GM23338 (cell line): Measurements from ENCODE around the gene SLC2A8. TPM values are rescaled to one million over a fixed set of nuclear protein-coding genes. Genes with fewer than 3 reads are reported as not detected.
A peak's percentile ranks its signal among the peaks of the same experiment; 100 is the strongest.

Experiments used
- ATAC-seq: fragments of 200-7000 bp; cut with Tn5 transposase; 3 replicates; pipeline ENCODE4 v1.9.1; 2020
- DNase-seq: peaks from one replicate; pipeline ENCODE4 v3.0.0-alpha.2; 2015; ENCODE audit warnings: low spot score
- H2AFZ ChIP-seq: fragments of 200-600 bp; sonication (generic); 2 replicates; pipeline ENCODE4 v1.8.0; 2016; ENCODE audit warnings: antibody characterized with exemption, mild to moderate bottlenecking, moderate library complexity
- H3F3A ChIP-seq: fragments of 200-600 bp; sonication (generic); replicated peaks from 2 replicates; pipeline ENCODE4 v1.8.0; 2017; ENCODE audit warnings: antibody characterized with exemption, mixed run types, low read depth
- H3K27ac ChIP-seq: fragments of 200-600 bp; sonication (generic); 2 replicates; pipeline ENCODE4 v1.6.1; 2016; ENCODE audit warnings: low read depth
- H3K27me3 ChIP-seq: fragments of 200-600 bp; sonication (generic); 2 replicates; pipeline ENCODE4 v1.8.0; 2016; ENCODE audit warnings: mild to moderate bottlenecking, mixed run types, moderate library complexity; ENCODE audit not compliant: insufficient read depth
- H3K36me3 ChIP-seq: fragments of 200-600 bp; sonication (generic); 2 replicates; pipeline ENCODE4 v1.8.0; 2016; ENCODE audit warnings: mild to moderate bottlenecking; ENCODE audit not compliant: insufficient read depth
- H3K4me1 ChIP-seq: fragments of 200-600 bp; sonication (generic); 2 replicates; pipeline ENCODE4 v1.8.0; 2016; ENCODE audit warnings: mild to moderate bottlenecking, moderate library complexity; ENCODE audit not compliant: insufficient read depth
- H3K4me2 ChIP-seq: fragments of 200-600 bp; sonication (generic); 2 replicates; pipeline ENCODE4 v1.7.1; 2017; ENCODE audit warnings: mixed run types
- H3K4me3 ChIP-seq: fragments of 200-600 bp; sonication (generic); 2 replicates; pipeline ENCODE4 v1.6.1; 2016; ENCODE audit warnings: mixed run types
- H3K79me2 ChIP-seq: fragments of 200-600 bp; sonication (generic); replicated peaks from 2 replicates; pipeline ENCODE4 v1.8.0; 2017; ENCODE audit warnings: mild to moderate bottlenecking; ENCODE audit not compliant: insufficient read depth
- H3K9me2 ChIP-seq: fragments of 200-600 bp; sonication (generic); 2 replicates; pipeline ENCODE4 v1.8.0; 2017; ENCODE audit not compliant: insufficient read depth
- H4K20me1 ChIP-seq: fragments of 200-600 bp; sonication (generic); replicated peaks from 2 replicates; pipeline ENCODE4 v1.8.0; 2017; ENCODE audit warnings: mild to moderate bottlenecking; ENCODE audit not compliant: insufficient read depth
- H3K27ac Mint-ChIP-seq: 2 replicates; pipeline ENCODE4 v1.8.0; 2020; ENCODE audit warnings: inconsistent platforms, mild to moderate bottlenecking, moderate library complexity, mixed read lengths
- H3K27me3 Mint-ChIP-seq: 3 replicates; pipeline ENCODE4 v1.8.0; 2022; ENCODE audit warnings: low read depth, mild to moderate bottlenecking, moderate library complexity, mixed read lengths, inconsistent platforms; ENCODE audit not compliant: insufficient read depth, poor library complexity
- H3K36me3 Mint-ChIP-seq: 3 replicates; pipeline ENCODE4 v1.8.0; 2021; ENCODE audit warnings: low read depth, mild to moderate bottlenecking, inconsistent platforms, moderate library complexity, mixed read lengths
- H3K4me1 Mint-ChIP-seq: 3 replicates; pipeline ENCODE4 v1.8.0; 2020; ENCODE audit warnings: mild to moderate bottlenecking, inconsistent platforms, mixed read lengths
- H3K4me3 Mint-ChIP-seq: 3 replicates; pipeline ENCODE4 v1.8.0; 2021; ENCODE audit warnings: moderate library complexity, mild to moderate bottlenecking, inconsistent platforms, mixed read lengths
- H3K9me3 Mint-ChIP-seq: 3 replicates; pipeline ENCODE4 v1.8.0; 2020; ENCODE audit warnings: moderate library complexity, mild to moderate bottlenecking, inconsistent platforms, mixed read lengths
- CREB1 ChIP-seq: fragments of 250-450 bp; sonication (Bioruptor Pico); IDR thresholded peaks from 2 replicates; pipeline ENCODE4 v1.5.0; 2020; ENCODE audit warnings: low read depth, mild to moderate bottlenecking, moderate library complexity
- EZH2 ChIP-seq: fragments of 200-600 bp; sonication (generic); IDR thresholded peaks from one replicate; pipeline ENCODE4 v1.8.0; 2017; ENCODE audit warnings: antibody characterized with exemption, mild to moderate bottlenecking, low read depth; ENCODE audit not compliant: unreplicated experiment
- NANOG ChIP-seq: IDR thresholded peaks from 2 replicates; pipeline ENCODE4 v1.6.1; 2016; ENCODE audit warnings: antibody characterized with exemption, borderline replicate concordance
- POLR2AphosphoS5 ChIP-seq: IDR thresholded peaks from 2 replicates; pipeline ENCODE4 v1.6.1; 2016; ENCODE audit warnings: antibody characterized with exemption, low read depth
- STAT1 ChIP-seq: IDR thresholded peaks from one replicate; pipeline ENCODE4 v1.6.1; 2016; ENCODE audit warnings: antibody characterized with exemption; ENCODE audit not compliant: unreplicated experiment
- ZNF114 ChIP-seq: fragments of 250-450 bp; sonication (Bioruptor Pico); IDR thresholded peaks from 2 replicates; pipeline ENCODE4 v1.5.0; 2020; ENCODE audit warnings: mild to moderate bottlenecking, moderate library complexity
- ZNF331 ChIP-seq: fragments of 250-450 bp; sonication (Bioruptor Pico); IDR thresholded peaks from 2 replicates; pipeline ENCODE4 v1.5.0; 2020; ENCODE audit warnings: low read depth, mild to moderate bottlenecking, moderate library complexity
- ZNF462 ChIP-seq: fragments of 250-450 bp; sonication (Bioruptor Pico); IDR thresholded peaks from 2 replicates; pipeline ENCODE4 v1.5.0; 2020; ENCODE audit warnings: mild to moderate bottlenecking, moderate library complexity
- polyA plus RNA-seq: library from polyadenylated mRNA; unstranded; fragments of >200 nt; fragmentation: Nextera tagmentation; extraction: Ambion mirVana; gene quantifications from 2 replicates; pipeline ENCODE4 v1.2.1, GENCODE V29; 2016
- total RNA-seq: library from RNA; depleted of rRNA; stranded (reverse); fragments of >200 nt; shearing (Covaris generic); gene quantifications from 2 replicates; pipeline ENCODE4 v1.2.3, GENCODE V29; 2014
- TF ChIP-seq, protein P1 (sequence below): IDR thresholded peaks from 2 replicates; pipeline ENCODE4 v1.6.1; 2016; ENCODE audit warnings: antibody characterized with exemption

The SLC2A8 gene
- total and polyA plus RNA-seq, 2 experiments from 2014 or later = 16.3 to 34.1 TPM

DNA sequence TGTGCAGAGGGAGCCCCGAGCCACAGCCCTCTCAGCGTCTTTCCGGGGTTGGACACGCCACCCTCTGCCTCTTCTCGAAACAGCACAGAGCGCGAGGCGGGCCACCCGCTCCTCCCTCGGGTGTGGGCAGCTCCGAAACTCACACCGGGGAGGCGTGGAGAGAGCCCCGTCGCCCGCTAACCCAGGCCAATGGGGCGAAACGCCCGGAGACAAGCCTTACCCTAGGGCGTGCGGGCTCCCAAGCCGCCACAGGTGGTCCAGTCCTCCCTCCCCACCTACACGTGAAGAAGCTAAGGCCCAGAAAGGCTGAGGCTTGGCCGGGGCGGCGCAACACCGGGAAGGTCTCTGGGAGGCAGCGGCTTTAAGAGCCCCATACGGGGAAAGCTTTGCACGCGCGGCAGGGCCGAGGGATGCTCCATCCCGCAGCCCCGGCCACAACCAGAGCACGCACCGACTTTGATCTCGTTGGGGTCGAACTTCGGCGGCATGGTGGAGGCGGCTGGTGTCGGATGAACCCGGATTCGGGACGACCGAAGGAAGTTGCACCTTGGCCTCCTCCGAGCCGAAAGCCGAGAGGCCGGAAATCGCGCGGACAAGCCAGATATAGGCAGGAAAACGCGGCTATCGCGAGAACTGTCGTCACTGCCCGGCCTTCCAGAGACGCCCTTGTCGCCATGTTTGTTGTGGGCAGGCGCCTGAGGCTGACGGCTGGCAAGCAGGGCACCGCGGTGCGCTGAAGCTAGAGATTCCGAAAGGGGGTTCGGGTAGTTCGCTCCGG is 54.0 kb downstream of the SLC2A8 start, which contains the start of the genes LRSAM1 and RPL12:
Gene LRSAM1, plus strand, starts transcription at position 681 of the 778 bp plus-strand sequence. CDS start 3,018 bp downstream, outside the sequence.
Gene RPL12, minus strand, starts transcription at position 577 of the 778 bp plus-strand sequence. Its CDS starts 89 bp downstream, at position 488.
- Histone ChIP-seq H2AFZ (peak within 1 kb of the TSS; percentile 95), H3K4me1 (peaks cover 17% of the 10 kb centered on the region), H3K27ac (peak within 1 kb of the TSS; percentile 98), H3K4me3 (peak within 1 kb of the TSS; percentile 100), H3F3A (peaks cover 55% of the 10 kb centered on the region), H3K27me3 (no peaks in the 10 kb centered on the region), H3K36me3 (peaks cover 47% of the 10 kb centered on the region), H4K20me1 (peaks cover 38% of the 10 kb centered on the region), H3K4me2 (peak within 1 kb of the TSS; percentile 100), H3K9me2 (no peaks in the 10 kb centered on the region), H3K79me2 (peaks cover 48% of the 10 kb centered on the region)
- DNase-seq = peak; percentile 98
- Mint-ChIP-seq H3K4me1 (peaks cover 21% of the 10 kb centered on the region), H3K27me3 (peaks cover 45% of the 10 kb centered on the region), H3K36me3 (peaks cover 63% of the 10 kb centered on the region), H3K9me3 (peaks cover 12% of the 10 kb centered on the region), H3K4me3 (peak within 1 kb of the TSS; percentile 99), H3K27ac (peak within 1 kb of the TSS; percentile 99)
- peak; percentile 100 for TF ChIP-seq POLR2AphosphoS5
- TF ChIP-seq ZNF114 (CRISPR knock-in tag) = no peak
- TF ChIP-seq CREB1 (CRISPR knock-in tag) = peak; percentile 97
- TF ChIP-seq, protein P1, sequence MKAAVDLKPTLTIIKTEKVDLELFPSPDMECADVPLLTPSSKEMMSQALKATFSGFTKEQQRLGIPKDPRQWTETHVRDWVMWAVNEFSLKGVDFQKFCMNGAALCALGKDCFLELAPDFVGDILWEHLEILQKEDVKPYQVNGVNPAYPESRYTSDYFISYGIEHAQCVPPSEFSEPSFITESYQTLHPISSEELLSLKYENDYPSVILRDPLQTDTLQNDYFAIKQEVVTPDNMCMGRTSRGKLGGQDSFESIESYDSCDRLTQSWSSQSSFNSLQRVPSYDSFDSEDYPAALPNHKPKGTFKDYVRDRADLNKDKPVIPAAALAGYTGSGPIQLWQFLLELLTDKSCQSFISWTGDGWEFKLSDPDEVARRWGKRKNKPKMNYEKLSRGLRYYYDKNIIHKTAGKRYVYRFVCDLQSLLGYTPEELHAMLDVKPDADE = peak; percentile 96
- TF ChIP-seq EZH2 = no peak
- peak; percentile 15; the same call in 1 of the 2 replicates for TF ChIP-seq NANOG
- peak; percentile 65 for ATAC-seq

- Histone ChIP-seq H3F3A (peaks cover 49% of the 10 kb centered on the region), H3K79me2 (peaks cover 48% of the 10 kb centered on the region), H3K27ac (peak overlapping the region; percentile 85), H3K9me2 (no peaks in the 10 kb centered on the region), H4K20me1 (peaks cover 38% of the 10 kb centered on the region), H3K4me3 (peak overlapping the region; percentile 100), H2AFZ (peak overlapping the region; percentile 95), H3K4me1 (peaks cover 17% of the 10 kb centered on the region), H3K27me3 (no peaks in the 10 kb centered on the region), H3K4me2 (peak overlapping the region; percentile 96), H3K36me3 (peaks cover 42% of the 10 kb centered on the region)
- ATAC-seq = no peak
- Mint-ChIP-seq H3K36me3 (peaks cover 58% of the 10 kb centered on the region), H3K27ac (peak overlapping the region; percentile 99), H3K4me3 (peak overlapping the region; percentile 99), H3K4me1 (peaks cover 21% of the 10 kb centered on the region), H3K27me3 (peaks cover 45% of the 10 kb centered on the region), H3K9me3 (peaks cover 12% of the 10 kb centered on the region)
- no peak for DNase-seq
- no peak for TF ChIP-seq EZH2
- no peak for TF ChIP-seq STAT1
- no peak for TF ChIP-seq CREB1 (CRISPR knock-in tag)
- no peak for TF ChIP-seq ZNF114 (CRISPR knock-in tag)
- no peak for TF ChIP-seq NANOG
- TF ChIP-seq, protein P1 = no peak
- no peak for TF ChIP-seq ZNF331 (CRISPR knock-in tag)
- no peak for TF ChIP-seq ZNF462 (CRISPR knock-in tag)
Observed at GRCh38 chr9:127451608-127451857, 54.6 kb downstream of the SLC2A8 start.
